AG09309 (cell line): ENCODE data around the gene URM1.

ENCODE experiments used
- DNase-seq: peaks from one replicate; pipeline ENCODE4 v3.0.0-alpha.2; 2010; ENCODE audit warnings: low read depth
- H3K4me3 ChIP-seq: 2 replicates; pipeline ENCODE4 v1.5.1; 2011; ENCODE audit warnings: mild to moderate bottlenecking, low read depth, low read length, moderate library complexity; ENCODE audit not compliant: control insufficient read depth
- TF ChIP-seq, protein P1 (sequence below): IDR thresholded peaks from 2 replicates; pipeline ENCODE4 v1.5.1; 2011; ENCODE audit warnings: mild to moderate bottlenecking, low read depth, low read length, inconsistent platforms; ENCODE audit not compliant: insufficient read depth, control insufficient read depth; ENCODE audit errors: missing control alignments

Gene URM1

DNA sequence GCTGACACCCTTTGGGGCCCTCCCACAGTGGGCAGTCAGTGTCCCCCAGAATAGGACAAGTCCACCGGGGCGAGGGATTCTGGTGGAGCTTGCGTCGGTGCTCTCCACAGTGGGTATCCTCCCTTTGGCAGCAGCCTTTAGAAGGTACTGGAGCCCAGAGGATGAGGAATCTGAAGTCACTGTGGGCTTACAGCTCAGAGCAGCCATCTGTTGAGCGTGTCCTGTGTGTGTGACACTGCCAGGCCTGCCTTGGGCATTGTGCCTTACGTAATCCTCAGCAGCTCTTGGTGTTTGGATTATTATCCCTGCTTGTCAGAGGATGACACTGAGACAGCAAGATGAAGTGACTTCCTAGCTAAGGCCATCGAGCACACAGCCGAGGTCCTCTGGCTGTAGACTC is 12.6 kb downstream of the URM1 start:
- no peak overlapping the region for H3K4me3 ChIP-seq
- TF ChIP-seq, protein P1, sequence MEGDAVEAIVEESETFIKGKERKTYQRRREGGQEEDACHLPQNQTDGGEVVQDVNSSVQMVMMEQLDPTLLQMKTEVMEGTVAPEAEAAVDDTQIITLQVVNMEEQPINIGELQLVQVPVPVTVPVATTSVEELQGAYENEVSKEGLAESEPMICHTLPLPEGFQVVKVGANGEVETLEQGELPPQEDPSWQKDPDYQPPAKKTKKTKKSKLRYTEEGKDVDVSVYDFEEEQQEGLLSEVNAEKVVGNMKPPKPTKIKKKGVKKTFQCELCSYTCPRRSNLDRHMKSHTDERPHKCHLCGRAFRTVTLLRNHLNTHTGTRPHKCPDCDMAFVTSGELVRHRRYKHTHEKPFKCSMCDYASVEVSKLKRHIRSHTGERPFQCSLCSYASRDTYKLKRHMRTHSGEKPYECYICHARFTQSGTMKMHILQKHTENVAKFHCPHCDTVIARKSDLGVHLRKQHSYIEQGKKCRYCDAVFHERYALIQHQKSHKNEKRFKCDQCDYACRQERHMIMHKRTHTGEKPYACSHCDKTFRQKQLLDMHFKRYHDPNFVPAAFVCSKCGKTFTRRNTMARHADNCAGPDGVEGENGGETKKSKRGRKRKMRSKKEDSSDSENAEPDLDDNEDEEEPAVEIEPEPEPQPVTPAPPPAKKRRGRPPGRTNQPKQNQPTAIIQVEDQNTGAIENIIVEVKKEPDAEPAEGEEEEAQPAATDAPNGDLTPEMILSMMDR, result no peak
- DNase-seq, result no peak

DNA sequence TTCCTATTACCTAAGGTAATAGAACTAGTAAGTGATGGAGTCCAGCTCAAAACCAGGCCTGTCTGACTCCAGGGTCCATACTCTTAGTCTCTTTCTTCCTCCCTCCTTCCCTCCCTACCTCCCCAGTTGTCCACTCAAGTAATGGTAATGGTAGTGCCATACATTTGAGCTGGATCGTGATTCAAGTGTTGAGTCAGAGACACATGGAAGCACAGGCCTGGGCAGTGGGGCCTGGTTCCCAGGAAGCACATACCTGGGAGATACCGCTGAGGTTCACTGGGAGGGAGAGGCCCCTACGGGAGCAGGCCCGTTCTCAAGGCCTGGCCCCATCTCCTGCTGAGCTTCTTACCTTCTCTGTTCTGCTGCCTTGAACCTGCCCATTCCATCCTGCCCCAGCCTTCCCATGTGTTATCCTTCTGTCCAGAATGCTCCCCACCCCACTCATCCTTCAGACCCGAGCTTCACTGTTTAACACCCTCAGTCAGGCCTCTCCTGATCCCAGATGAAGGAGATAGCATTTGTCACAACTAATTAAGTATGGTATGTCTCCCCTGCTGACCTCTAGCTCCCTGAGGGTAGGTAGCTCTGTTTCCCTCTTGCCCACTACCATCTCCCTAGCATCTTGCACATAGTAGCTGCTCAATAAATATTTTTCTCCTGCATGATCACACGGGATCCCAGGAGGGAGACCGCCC is 13.8 kb downstream of the URM1 start:
- TF ChIP-seq, protein P1, result no peak
- no peak overlapping the region for H3K4me3 ChIP-seq
- no peak for DNase-seq

DNA sequence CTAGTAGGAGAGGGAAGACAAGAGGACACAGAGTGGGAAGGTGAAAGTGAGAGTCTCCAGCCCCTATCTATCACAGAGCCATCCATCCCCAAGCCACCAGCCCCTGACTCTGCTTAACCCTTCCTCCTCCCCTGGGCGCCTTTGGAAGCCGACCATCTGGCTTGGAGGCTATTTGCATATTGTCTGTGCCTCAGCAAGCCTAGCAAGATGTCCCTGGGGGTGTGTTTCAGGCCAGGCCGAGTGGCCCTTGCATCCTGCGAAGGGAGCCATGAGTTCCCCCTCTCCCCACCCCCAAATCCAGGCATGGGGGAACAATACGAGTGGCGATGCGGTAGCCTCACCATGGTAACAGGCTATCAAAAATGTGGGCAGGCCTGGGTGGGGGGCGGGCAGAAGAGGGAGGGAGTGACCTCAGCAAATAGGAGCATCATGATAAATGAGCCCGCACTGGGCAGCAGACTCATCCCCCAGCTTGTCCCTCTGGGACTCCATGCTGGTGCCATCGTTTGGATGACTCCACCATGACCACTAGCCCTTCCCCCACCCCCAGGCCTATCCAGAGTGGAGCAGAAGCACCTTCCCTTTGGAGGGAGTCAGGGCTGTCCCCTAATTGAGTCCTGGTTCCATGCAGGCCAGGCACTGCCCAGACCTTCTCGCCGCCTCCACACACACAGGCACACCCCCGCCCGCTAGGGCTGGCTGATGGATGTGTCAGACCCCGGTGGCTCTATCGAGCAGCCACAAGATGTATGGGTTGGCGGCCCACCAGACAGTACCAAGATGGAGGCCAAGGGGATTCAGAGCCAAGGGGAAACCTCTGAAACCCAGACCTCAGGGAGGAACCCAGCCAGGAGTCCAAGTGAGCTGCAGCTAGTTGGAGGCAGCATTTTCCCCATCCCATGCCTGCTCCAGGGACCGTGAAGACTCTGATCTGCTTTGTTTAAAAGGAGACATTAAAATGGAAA is 14.6 kb downstream of the URM1 start:
- TF ChIP-seq, protein P1, result no peak
- no peak overlapping the region for H3K4me3 ChIP-seq
- DNase-seq, result no peak

DNA sequence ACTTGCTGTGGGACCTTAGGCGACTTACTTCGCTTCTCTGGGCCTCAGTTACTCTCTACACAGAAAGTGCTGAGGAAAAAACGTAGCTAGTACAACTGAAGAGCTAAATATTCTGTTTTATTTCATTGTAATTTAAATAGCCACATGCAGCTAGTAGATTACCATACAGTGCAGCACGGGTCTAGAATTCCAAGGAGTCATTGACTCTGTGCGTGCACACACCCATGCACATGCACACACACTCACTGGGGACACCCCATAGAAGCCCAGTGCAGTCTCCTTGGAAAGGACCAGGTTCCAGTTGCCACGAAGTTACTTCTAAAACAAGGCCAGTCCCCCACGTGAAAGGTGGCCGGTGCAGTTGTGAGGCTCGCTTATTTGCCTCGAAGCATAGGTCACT is 17.0 kb downstream of the URM1 start:
- DNase-seq, result no peak
- no peak overlapping the region for H3K4me3 ChIP-seq
- TF ChIP-seq, protein P1, result no peak

DNA sequence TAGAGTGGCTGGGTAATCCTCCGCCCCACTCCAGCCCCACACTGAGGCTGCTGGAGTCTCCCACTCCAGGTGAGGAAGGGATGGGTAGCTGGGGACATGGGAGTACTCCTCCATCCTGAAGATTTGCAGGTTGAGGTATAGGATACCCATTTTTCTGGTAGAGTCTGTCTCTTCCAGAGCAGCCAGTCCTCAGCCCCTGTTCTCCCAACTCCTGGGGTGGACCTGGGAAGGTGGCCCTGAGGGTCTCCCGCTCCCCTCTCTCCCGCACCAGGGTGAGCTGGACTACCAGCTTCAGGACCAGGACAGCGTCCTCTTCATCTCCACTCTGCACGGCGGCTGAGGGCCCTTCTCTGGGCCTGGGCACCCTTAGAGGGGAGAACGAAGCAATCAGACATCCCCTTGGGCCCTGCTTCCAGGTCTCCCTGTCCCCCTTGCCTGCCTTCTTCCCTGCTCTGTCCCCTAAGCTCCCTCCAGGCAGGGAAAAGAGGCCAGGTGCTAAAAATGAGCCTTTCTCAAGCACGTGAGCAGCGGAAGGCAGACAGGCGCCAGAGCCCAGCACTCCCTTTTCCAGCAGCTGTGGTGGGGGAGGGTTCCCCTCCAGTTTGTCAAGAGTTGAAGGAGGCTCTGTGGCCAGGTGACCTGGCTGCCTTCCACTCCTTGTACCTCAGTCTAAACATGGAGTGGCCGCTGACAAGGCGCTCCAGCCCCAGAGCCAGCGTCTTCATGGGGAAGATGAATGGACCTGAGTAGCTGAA is 18.4 kb downstream of the URM1 start:
- no peak for DNase-seq
- no peak overlapping the region for H3K4me3 ChIP-seq
- TF ChIP-seq, protein P1, result no peak

DNA sequence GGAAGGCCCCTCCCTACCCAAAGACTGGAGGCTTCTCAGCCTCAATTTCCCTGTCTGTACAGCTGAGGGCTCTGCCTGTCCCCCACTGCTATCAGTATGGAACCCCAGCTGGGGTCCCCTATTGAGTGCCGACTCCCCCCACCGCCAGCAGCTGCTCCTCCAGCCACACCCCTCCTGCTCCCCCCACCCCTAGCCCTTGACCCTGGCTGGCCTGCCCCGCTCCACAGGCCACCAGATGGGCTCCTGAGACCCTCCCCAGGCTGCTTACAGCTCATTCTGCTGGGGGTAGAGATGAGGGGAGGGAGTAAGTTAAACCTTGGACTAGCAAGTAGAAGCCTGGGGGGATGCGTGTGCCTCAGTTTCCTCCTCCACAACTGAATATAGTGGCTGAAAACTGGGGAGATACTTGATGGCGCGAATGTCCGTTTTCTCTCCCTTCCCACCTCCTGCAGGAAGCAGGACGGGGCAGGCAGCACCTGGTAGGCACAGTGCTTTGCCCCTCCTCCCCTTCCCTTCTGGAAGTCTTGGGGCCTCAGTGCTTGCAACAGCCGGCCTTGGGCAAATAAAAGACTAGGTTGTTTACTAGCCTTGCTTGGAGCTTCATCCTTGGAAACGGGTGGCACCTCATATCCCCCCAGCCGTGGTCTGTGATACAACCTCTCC is 19.1 kb downstream of the URM1 start:
- TF ChIP-seq, protein P1, result no peak
- no peak overlapping the region for H3K4me3 ChIP-seq
- DNase-seq, result no peak
